ENCODE measurements around the gene VSTM4. TPM values are rescaled to one million over a fixed set of nuclear protein-coding genes. Genes with fewer than 3 reads are reported as not detected.
A peak's percentile ranks its signal among the peaks of the same experiment; 100 is the strongest.

VSTM4 gene
- total RNA-seq, 4 donors from 2014 or later, result 10.0 to 21.4 (median 12.6) TPM

DNA sequence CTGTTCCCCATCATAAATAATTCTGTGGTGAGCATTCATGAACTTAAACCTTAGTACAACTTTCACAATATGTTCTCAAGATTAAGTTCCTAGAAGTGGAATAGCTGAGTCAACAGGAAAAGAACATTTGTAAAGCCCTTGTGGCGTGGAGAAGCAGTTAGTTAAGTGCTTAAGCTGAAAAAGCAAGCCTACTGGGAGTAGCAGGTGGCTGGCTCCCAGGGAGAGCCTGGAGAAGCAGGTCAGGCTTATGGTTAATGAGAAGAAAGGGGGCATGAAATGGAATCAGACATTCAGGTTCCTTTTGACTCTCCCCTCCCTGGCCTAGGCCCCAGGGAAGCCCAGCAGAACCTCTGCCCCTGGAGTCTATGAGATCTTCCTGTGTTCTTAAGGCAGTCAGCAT lies 35.3 kb downstream of the VSTM4 start:
- Histone ChIP-seq H3K27ac (replicated peaks in 1 of 4) (peak overlapping the region in 1 of 4 donors; percentile 28), H3K4me3 (no peak overlapping the region), H3K4me1 (peaks cover 20 to 44% (median 35%) of the 10 kb centered on the region in 4 donors), H3K36me3 (peaks cover 0 to 25% (median 22%) of the 10 kb centered on the region in 4 donors), H3K9me3 (no peaks in the 10 kb centered on the region), H3K27me3 (no peaks in the 10 kb centered on the region)
- DNase-seq (ENCODE audit: extremely low spot score), result no peak
- 47% methylated on average over 1 of the region's 1 CpG for WGBS
- TF ChIP-seq POLR2AphosphoS5 (IDR thresholded peaks at IDR 0.05), result peak in 1 of 2 donors; percentile 19
- TF ChIP-seq POLR2A (IDR thresholded peaks at IDR 0.05; ENCODE audit: low read depth), result no peak
- TF ChIP-seq, protein P1, sequence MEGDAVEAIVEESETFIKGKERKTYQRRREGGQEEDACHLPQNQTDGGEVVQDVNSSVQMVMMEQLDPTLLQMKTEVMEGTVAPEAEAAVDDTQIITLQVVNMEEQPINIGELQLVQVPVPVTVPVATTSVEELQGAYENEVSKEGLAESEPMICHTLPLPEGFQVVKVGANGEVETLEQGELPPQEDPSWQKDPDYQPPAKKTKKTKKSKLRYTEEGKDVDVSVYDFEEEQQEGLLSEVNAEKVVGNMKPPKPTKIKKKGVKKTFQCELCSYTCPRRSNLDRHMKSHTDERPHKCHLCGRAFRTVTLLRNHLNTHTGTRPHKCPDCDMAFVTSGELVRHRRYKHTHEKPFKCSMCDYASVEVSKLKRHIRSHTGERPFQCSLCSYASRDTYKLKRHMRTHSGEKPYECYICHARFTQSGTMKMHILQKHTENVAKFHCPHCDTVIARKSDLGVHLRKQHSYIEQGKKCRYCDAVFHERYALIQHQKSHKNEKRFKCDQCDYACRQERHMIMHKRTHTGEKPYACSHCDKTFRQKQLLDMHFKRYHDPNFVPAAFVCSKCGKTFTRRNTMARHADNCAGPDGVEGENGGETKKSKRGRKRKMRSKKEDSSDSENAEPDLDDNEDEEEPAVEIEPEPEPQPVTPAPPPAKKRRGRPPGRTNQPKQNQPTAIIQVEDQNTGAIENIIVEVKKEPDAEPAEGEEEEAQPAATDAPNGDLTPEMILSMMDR (IDR thresholded peaks at IDR 0.05), result no peak
- no peak for TF ChIP-seq EP300 (IDR thresholded peaks at IDR 0.05)
- intact Hi-C loops (cut with DNase I), result no loop called here

DNA sequence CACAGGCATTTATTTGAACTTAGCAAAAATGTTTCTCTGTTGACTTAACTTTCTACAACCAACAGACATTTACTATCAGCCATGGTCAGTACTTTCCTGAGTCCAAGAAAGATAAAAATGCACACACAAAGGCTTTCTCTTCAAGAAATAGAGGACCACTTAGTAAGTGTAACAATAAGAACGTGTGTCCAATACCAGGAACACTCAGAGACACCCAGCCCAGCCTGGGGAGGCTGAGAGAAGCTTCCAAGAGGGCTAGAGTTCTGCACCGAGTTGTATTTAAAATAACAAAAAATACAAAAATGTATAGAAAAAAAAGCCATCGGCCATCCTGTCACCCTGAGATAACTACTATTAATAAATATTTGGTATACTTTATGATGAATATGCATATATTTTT lies 35.8 kb downstream of the VSTM4 start:
- WGBS, result 72% methylated on average over 3 of the region's 3 CpGs
- DNase-seq (ENCODE audit: extremely low spot score), result no peak
- no peak for TF ChIP-seq POLR2A (IDR thresholded peaks at IDR 0.05; ENCODE audit: low read depth)
- TF ChIP-seq, protein P1 (IDR thresholded peaks at IDR 0.05), result no peak
- TF ChIP-seq EP300 (IDR thresholded peaks at IDR 0.05), result no peak
- no peak for TF ChIP-seq POLR2AphosphoS5 (IDR thresholded peaks at IDR 0.05)
- H3K4me1 ChIP-seq, result peaks cover 20 to 44% (median 35%) of the 10 kb centered on the region in 4 donors
- intact Hi-C loops (cut with DNase I), result no loop called here
- H3K4me3 ChIP-seq, result no peak overlapping the region
- H3K27me3 ChIP-seq, result no peaks in the 10 kb centered on the region
- no peak overlapping the region for H3K27ac ChIP-seq (replicated peaks in 1 of 4)
- no peaks in the 10 kb centered on the region for H3K9me3 ChIP-seq
- peaks cover 0 to 26% (median 25%) of the 10 kb centered on the region in 4 donors for H3K36me3 ChIP-seq

DNA sequence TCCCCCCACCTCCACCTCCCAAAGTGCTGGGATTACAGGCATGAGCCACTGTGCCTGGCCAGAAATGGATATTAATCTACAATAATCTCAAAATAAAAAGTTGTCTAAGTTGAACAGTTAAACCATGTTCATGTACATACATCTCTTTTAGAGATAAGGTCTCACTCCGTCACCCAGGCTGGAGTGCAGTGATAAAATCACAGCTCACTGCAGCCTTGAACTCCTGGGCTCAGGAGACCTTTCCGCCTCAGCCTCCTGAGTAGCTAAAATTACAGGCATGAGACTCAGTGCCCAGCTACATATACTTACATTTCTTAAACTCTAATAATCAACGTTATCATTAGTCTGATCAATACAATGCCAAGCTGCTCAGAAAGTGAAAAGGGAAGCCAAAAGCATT lies 36.2 kb downstream of the VSTM4 start:
- no peak overlapping the region for H3K27ac ChIP-seq (replicated peaks in 1 of 4)
- no peaks in the 10 kb centered on the region for H3K27me3 ChIP-seq
- H3K36me3 ChIP-seq, result peaks cover 0 to 28% (median 24%) of the 10 kb centered on the region in 4 donors
- 92% methylated on average over 3 of the region's 3 CpGs for WGBS
- H3K4me3 ChIP-seq, result no peak overlapping the region
- TF ChIP-seq EP300 (IDR thresholded peaks at IDR 0.05), result no peak
- no peak for TF ChIP-seq POLR2AphosphoS5 (IDR thresholded peaks at IDR 0.05)
- no peak for TF ChIP-seq POLR2A (IDR thresholded peaks at IDR 0.05; ENCODE audit: low read depth)
- TF ChIP-seq, protein P1 (IDR thresholded peaks at IDR 0.05), result no peak
- no peak for DNase-seq (ENCODE audit: extremely low spot score)
- peaks cover 20 to 43% (median 35%) of the 10 kb centered on the region in 4 donors for H3K4me1 ChIP-seq
- no peaks in the 10 kb centered on the region for H3K9me3 ChIP-seq
- intact Hi-C loops (cut with DNase I), result no loop called here

DNA sequence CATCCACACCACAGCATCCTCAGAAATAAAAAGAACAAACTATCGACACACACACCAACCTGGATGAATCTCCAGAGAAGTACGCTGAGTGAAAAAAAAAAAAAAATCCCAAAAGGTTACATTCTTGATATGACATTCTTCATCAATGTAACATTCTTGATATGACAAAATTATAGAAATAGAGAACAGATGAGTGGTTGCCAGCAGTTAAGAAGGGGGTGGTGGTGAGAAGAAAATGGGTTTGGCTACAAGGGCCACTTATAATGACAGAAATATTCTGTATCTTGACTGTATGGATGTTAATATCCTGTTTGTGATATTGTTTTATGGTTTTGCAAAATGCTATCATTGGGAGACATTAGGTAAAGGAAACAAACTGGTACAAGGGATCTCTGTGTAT lies 36.9 kb downstream of the VSTM4 start:
- intact Hi-C loops (cut with DNase I), result no loop called here
- Histone ChIP-seq H3K36me3 (peaks cover 0 to 30% (median 24%) of the 10 kb centered on the region in 4 donors), H3K4me1 (peaks cover 20 to 37% (median 30%) of the 10 kb centered on the region in 4 donors), H3K9me3 (no peaks in the 10 kb centered on the region), H3K27me3 (no peaks in the 10 kb centered on the region), H3K4me3 (no peak overlapping the region), H3K27ac (replicated peaks in 1 of 4) (no peak overlapping the region)
- 94% methylated on average over 2 of the region's 2 CpGs for WGBS
- no peak for DNase-seq (ENCODE audit: extremely low spot score)
- TF ChIP-seq, protein P1 (IDR thresholded peaks at IDR 0.05), result no peak
- TF ChIP-seq EP300 (IDR thresholded peaks at IDR 0.05), result no peak
